GM19240 (cell line): ENCODE measurements around the gene INTS15.

Experiments
- DNase-seq: peaks from one replicate; pipeline ENCODE4 v3.0.0; 2011; ENCODE audit warnings: low spot score; ENCODE audit not compliant: insufficient read length

Gene INTS15

GRCh38 chr7:6642239-6642839 lies 52.5 kb downstream of the INTS15 start:
- no peak for DNase-seq

- DNase-seq, result no peak
Measured at GRCh38 chr7:6642861-6643640, 53.2 kb downstream of the INTS15 start.

- no peak for DNase-seq
Measured at GRCh38 chr7:6643915-6644625, 54.2 kb downstream of the INTS15 start.

- DNase-seq, result no peak
Measured at GRCh38 chr7:6644728-6645127, 54.9 kb downstream of the INTS15 start.

- DNase-seq, result no peak
Measured at GRCh38 chr7:6646465-6646864, 56.6 kb downstream of the INTS15 start.

- no peak for DNase-seq
Measured at GRCh38 chr7:6647080-6647479, 57.3 kb downstream of the INTS15 start.

GRCh38 chr7:6647541-6647940 lies 57.7 kb downstream of the INTS15 start:
- no peak for DNase-seq

- DNase-seq, result no peak
Measured at GRCh38 chr7:6648066-6648814, 58.4 kb downstream of the INTS15 start.

- DNase-seq, result no peak
Measured at GRCh38 chr7:6648815-6649104, 58.9 kb downstream of the INTS15 start.

GRCh38 chr7:6649241-6649961 lies 59.6 kb downstream of the INTS15 start:
- DNase-seq, result no peak

- DNase-seq, result no peak
Measured at GRCh38 chr7:6650086-6650485, 60.3 kb downstream of the INTS15 start.

GRCh38 chr7:6650521-6651011 lies 60.7 kb downstream of the INTS15 start:
- no peak for DNase-seq

GRCh38 chr7:6651851-6652445 lies 62.1 kb downstream of the INTS15 start:
- no peak for DNase-seq

- no peak for DNase-seq
Measured at GRCh38 chr7:6652446-6653011, 62.7 kb downstream of the INTS15 start.

- no peak for DNase-seq
Measured at GRCh38 chr7:6653071-6654003, 63.5 kb downstream of the INTS15 start.

GRCh38 chr7:6654113-6654841 lies 64.5 kb downstream of the INTS15 start:
- DNase-seq, result no peak

- DNase-seq, result no peak
Measured at GRCh38 chr7:6654842-6655610, 65.2 kb downstream of the INTS15 start.
